Prostate gland (tissue), 2 donors: ENCODE data around the gene CFAP97D2. TPM values are rescaled to one million over a fixed set of nuclear protein-coding genes. Genes with fewer than 3 reads are reported as not detected.
"Not testable (repeated sequence)": the region's sequence is repeated elsewhere in the genome, so short reads cannot be mapped to it uniquely, and the experiment has no call there.

Experiments
- DNase-seq: peaks from one replicate; pipeline ENCODE4 v3.0.0-alpha.2; 2019; ENCODE audit warnings: low spot score
- H3K27ac ChIP-seq, 2 donors: fragments of 200-600 bp; sonication (generic); 2 replicates each; pipeline ENCODE4 v1.5.1; 2017 to 2019
- H3K27me3 ChIP-seq: fragments of 200-600 bp; sonication (generic); replicated peaks from 2 replicates; pipeline ENCODE4 v1.5.1; 2019; ENCODE audit not compliant: insufficient read depth
- H3K36me3 ChIP-seq, 2 donors: fragments of 200-600 bp; sonication (generic); 1 replicate in 1 of 2; 2 replicates in 1 of 2; pipeline versions ENCODE4 v1.5.1 to v1.8.1; 2017 to 2019
- H3K4me1 ChIP-seq: fragments of 200-600 bp; sonication (generic); replicated peaks from 2 replicates; pipeline ENCODE4 v1.5.1; 2019
- H3K4me3 ChIP-seq, 2 donors: fragments of 200-600 bp; sonication (generic); 2 replicates each; pipeline ENCODE4 v1.5.1; 2017 to 2019
- H3K9me3 ChIP-seq: fragments of 200-600 bp; sonication (generic); 2 replicates; pipeline ENCODE4 v1.5.1; 2017
- POLR2A ChIP-seq: fragments of 450-650 bp; IDR thresholded peaks from one replicate; pipeline ENCODE4 v1.6.1; 2016; ENCODE audit warnings: antibody characterized with exemption, mild to moderate bottlenecking
- POLR2AphosphoS5 ChIP-seq: sonication (generic); formaldehyde crosslinking; IDR thresholded peaks from one replicate; pipeline ENCODE4 v1.6.1; 2017; ENCODE audit warnings: antibody characterized with exemption
- WGBS: methylation state at CpG from one replicate; pipeline ENCODE4 v1.1.5; 2018; 5-methylcytosine and 5-hydroxymethylcytosine counted together
- intact Hi-C: fragments of 100-400 bp; cut with DNase I; formaldehyde crosslinking; loops from one replicate; pipeline ENCODE4 v1.14.2; 2022
- total RNA-seq, 2 donors: library from RNA; depleted of rRNA; stranded (reverse); fragments of >200 nt; gene quantifications; one replicate each; pipeline ENCODE4 v1.1.0, GENCODE V29; 2016
- TF ChIP-seq, protein P1 (sequence below), 4 experiments: fragments of 200-600 bp in 2 of 4; fragments of 450-650 bp in 2 of 4; sonication (generic) in 2 of 4; IDR thresholded peaks; 1 replicate in 3 of 4; 2 replicates in 1 of 4; pipeline ENCODE4 v1.5.1; 2016 to 2019; ENCODE audit warnings: antibody characterized with exemption in 4 of 4, mild to moderate bottlenecking in 2 of 4, moderate library complexity in 2 of 4

Gene CFAP97D2
- total RNA-seq, 2 donors from 2014 or later, result 0.62 TPM; not detected in 1

DNA sequence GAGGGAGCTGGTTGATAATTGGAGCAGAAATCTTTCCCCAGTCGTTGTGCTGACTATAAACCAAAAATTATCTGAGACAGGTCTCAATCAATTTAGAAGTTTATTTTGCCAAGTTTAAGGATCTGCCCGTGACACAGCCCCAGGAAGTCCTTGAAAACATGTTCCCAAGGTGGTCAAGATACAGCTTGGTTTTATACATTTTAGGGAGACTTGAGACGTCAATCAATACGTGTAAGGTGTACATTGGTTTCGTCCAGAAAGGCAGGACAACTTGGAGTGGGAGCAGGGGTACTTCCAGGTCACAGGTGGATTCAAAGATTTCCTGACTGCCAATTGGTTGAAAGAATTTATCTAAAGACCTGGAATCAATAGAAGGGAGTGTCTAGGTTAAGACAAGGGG is 17.6 kb downstream of the CFAP97D2 start:
- no peak for TF ChIP-seq POLR2AphosphoS5
- TF ChIP-seq POLR2A, result no peak
- TF ChIP-seq, protein P1, sequence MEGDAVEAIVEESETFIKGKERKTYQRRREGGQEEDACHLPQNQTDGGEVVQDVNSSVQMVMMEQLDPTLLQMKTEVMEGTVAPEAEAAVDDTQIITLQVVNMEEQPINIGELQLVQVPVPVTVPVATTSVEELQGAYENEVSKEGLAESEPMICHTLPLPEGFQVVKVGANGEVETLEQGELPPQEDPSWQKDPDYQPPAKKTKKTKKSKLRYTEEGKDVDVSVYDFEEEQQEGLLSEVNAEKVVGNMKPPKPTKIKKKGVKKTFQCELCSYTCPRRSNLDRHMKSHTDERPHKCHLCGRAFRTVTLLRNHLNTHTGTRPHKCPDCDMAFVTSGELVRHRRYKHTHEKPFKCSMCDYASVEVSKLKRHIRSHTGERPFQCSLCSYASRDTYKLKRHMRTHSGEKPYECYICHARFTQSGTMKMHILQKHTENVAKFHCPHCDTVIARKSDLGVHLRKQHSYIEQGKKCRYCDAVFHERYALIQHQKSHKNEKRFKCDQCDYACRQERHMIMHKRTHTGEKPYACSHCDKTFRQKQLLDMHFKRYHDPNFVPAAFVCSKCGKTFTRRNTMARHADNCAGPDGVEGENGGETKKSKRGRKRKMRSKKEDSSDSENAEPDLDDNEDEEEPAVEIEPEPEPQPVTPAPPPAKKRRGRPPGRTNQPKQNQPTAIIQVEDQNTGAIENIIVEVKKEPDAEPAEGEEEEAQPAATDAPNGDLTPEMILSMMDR (IDR thresholded peaks at IDR 0.05), result no peak
- intact Hi-C loops, result no loop called here
- Histone ChIP-seq H3K27me3 (peaks cover 3% of the 10 kb centered on the region), H3K4me3 (no peak overlapping the region), H3K4me1 (no peaks in the 10 kb centered on the region), H3K27ac (no peak overlapping the region), H3K9me3 (no peaks in the 10 kb centered on the region), H3K36me3 (no peaks in the 10 kb centered on the region)
- 78% methylated on average over 5 of the region's 5 CpGs for WGBS
- DNase-seq, result no peak

DNA sequence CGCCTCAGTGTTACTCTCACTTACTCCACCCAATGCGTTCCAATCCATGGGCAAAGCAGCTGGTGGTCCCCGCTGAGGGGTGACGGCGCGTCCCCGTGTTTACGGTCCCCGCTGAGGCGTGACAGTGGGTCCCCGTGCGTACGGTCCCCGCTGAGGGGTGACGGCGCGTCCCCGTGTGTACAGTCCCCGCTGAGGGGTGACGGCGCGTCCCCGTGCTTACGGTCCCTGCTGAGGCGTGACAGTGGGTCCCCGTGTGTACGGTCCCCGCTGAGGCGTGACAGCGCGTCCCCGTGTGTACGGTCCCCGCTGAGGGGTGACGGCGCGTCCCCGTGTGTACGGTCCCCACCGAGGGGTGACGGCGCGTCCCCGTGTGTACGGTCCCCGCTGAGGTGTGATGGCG is 19.5 kb downstream of the CFAP97D2 start:
- TF ChIP-seq POLR2AphosphoS5, result no peak
- TF ChIP-seq, protein P1 (IDR thresholded peaks at IDR 0.05), result no peak
- TF ChIP-seq POLR2A, result no peak
- H3K9me3 ChIP-seq, result no peaks in the 10 kb centered on the region
- H3K4me3 ChIP-seq, result no peak overlapping the region
- H3K27me3 ChIP-seq, result peaks cover 3% of the 10 kb centered on the region
- no peaks in the 10 kb centered on the region for H3K4me1 ChIP-seq
- no peak overlapping the region for H3K27ac ChIP-seq
- intact Hi-C loops, result no loop called here
- no peak for DNase-seq
- no peaks in the 10 kb centered on the region for H3K36me3 ChIP-seq
- WGBS, result 83% methylated on average over 2 of the region's 47 CpGs

DNA sequence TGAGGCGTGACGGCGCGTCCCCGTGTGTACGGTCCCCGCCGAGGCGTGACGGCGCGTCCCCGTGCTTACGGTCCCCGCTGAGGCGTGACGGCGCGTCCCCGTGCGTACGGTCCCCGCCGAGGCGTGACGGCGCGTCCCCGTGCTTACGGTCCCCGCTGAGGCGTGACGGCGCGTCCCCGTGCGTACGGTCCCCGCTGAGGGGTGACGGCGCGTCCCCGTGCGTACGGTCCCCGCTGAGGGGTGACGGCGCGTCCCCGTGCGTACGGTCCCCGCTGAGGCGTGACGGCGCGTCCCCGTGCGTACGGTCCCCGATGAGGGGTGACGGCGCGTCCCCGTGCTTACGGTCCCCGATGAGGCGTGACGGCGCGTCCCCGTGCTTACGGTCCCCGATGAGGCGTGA is 20.5 kb downstream of the CFAP97D2 start:
- H3K36me3 ChIP-seq, intact Hi-C loops, H3K27me3 ChIP-seq, DNase-seq, H3K4me3 ChIP-seq, H3K27ac ChIP-seq, H3K9me3 ChIP-seq, H3K4me1 ChIP-seq: not testable (repeated sequence)
- 55% methylated on average over 45 of the region's 75 CpGs for WGBS

DNA sequence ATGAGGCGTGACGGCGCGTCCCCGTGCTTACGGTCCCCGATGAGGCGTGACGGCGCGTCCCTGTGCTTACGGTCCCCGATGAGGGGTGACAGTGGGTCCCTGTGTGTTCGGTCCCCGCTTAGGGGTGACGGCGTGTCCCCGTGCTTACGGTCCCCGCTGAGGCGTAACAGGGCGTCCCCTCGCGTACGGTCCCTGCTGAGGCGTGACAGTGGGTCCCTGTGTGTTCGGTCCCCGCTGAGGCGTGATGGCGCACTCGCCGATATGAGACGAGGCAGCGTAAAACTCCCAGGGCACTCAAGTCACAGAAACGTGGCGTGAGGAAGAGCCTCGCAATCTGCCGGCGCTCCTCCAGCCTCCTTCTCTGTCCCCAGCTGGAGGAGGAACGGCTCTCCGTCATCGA is 20.9 kb downstream of the CFAP97D2 start:
- Histone ChIP-seq H3K4me3 (no peak overlapping the region), H3K27me3 (peaks cover 3% of the 10 kb centered on the region), H3K27ac (no peak overlapping the region), H3K36me3 (no peaks in the 10 kb centered on the region), H3K4me1 (no peaks in the 10 kb centered on the region), H3K9me3 (no peaks in the 10 kb centered on the region)
- no peak for DNase-seq
- intact Hi-C loops, result no loop called here
- 82% methylated on average over 28 of the region's 42 CpGs for WGBS
- TF ChIP-seq POLR2A, result no peak
- TF ChIP-seq, protein P1 (IDR thresholded peaks at IDR 0.05), result no peak
- TF ChIP-seq POLR2AphosphoS5, result no peak

DNA sequence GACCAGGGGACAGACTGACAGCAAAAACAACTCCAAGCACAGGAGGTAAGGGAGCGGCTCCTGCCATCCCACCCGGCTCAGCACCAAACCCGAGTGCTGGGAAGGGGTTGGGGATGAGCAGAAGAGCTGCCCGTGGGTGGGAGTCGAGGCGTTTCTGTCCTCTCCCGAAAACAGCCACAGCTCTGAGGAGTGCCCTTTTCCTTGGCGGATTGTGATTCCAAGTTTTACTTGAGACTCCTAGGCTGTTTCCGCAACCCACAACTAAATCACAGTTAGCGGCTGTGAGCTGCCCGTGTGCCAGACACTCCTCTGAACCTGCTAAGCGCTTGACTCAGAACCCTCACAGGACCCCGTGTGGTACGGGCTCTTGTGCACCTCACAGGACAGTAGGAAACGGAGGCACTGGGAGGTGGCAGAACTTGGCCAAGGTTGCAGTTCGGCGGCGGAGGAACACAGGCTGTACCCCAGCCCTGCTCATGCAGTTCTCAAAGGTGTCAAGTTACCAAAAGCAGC is 21.4 kb downstream of the CFAP97D2 start:
- TF ChIP-seq POLR2A, result no peak
- no peak for TF ChIP-seq POLR2AphosphoS5
- TF ChIP-seq, protein P1 (IDR thresholded peaks at IDR 0.05), result no peak
- 56% methylated on average over 18 of the region's 18 CpGs for WGBS
- Histone ChIP-seq H3K27ac (no peak overlapping the region), H3K36me3 (no peaks in the 10 kb centered on the region), H3K27me3 (peaks cover 3% of the 10 kb centered on the region), H3K9me3 (no peaks in the 10 kb centered on the region), H3K4me1 (no peaks in the 10 kb centered on the region), H3K4me3 (no peak overlapping the region)
- intact Hi-C loops, result no loop called here
- DNase-seq, result no peak
